Measurements from ENCODE around the gene R3HDM1.
"Not testable (repeated sequence)": the region's sequence is repeated elsewhere in the genome, so short reads cannot be mapped to it uniquely, and the experiment has no call there.

R3HDM1 gene

GRCh38 chr2:135573620-135574019, 42.3 kb downstream of the R3HDM1 start:
- DNase-seq: no peak

DNA sequence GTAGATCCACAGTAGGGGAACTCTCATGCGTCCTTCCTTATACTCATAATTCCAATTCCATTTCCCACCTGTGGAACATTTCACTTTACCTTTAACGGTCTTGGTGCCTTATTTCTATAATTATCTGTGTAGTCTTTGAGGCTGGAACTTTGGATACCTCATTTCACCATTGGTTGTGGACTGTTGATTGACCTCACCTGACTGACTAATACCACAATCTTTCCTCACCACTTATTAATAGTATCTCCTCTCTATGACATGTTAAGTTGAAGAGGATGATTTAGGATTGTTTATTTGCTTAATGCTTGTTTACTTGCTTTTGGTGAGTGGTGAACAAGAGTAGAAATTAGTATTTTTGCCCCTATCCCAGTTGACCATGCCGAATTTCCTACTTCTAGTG, 50.0 kb downstream of the R3HDM1 start:
- no peak for DNase-seq

DNA sequence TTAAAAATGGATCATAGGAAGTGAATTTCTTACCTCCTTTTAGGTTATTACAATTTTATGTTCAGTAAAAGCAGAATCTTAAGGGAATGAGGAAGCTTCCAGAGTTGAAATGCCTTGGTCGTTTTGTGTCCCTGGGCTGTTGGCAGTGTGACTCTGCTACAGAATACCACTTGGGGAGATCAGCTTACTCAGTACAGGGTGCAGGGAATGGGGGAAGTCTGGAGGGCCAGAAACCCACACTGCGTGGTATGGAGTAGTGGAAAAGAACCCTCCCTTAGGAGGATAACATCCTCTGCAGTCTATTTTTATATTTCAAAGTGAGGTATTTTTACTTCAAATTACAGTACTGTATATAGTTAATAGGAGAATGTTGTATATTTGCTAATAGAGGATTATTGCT, 51.1 kb downstream of the R3HDM1 start:
- DNase-seq: no peak

GRCh38 chr2:135585586-135585985, 54.3 kb downstream of the R3HDM1 start:
- no peak for DNase-seq

DNA sequence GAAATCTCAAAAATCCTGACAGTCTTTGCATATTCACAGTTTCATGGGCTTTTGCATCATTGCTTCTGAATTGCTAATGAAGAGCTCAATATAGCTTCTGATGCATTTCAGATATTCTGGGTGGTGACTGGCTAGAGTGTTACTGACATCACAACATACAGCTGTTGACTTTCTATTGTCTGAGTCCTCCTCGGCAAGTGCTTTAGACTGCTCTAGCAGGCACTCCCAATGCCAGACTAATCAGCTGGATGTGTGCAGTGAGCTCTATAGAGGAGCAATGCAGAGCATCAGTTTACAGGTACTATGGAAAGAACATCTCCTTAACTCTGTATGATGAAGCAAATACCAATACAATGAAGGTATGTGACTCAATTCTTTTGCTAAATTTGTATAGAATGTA, 54.9 kb downstream of the R3HDM1 start:
- no peak for DNase-seq

DNA sequence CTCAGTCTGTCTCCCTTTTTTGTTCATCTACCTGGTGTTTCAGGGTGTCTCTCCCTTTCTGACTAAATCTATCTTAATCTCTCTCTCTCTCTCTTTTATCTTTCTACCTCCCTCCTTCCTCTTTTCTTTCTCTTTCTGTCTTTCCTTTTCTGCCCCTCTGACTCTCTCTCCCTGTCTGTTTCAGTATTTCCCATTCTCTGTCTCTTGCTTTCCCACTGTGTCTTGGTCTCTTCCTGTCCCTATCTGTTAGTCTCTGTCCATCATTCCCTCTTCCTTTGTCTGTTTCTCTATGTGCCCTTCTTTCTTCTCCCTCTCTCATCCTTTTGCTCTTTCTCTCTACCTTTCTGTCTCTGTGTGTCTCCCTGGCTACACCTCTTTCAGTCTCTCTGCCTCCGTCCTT, 56.7 kb downstream of the R3HDM1 start:
- DNase-seq: no peak

DNA sequence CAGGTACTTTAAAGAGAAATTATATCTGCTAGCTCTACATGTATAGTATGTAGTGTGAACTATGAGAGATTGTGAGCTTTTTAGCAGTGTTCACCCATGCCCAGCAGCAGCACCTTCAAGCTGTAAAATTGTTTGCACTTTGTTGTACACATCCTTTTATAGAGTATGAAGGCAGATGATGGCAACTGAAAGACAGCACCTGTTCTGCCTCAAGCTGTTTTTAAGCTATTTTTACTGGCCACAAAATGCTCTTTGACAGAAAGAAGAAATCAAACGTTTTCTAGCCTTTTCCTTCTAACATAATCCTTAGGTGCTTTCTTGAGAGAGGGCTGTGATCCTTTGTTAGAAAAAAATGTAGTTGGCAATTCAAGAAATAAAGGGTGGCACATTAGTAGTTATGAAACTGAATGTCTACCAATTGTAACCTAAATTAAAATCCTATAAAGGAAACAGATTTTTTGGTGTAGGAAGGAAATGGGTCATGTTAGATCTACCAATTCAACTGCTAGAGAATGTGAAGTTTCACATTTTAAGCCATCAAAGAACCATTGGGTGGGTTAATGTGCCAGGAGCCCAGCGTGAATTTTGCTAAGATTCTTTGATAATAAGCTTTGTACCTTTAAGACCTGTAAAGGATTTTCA, 59.5 kb downstream of the R3HDM1 start:
- DNase-seq: no peak

- DNase-seq: no peak
These were observed 69.6 kb downstream of the R3HDM1 start for GRCh38 chr2:135600915-135601314.

- no peak for DNase-seq
These were observed 72.3 kb downstream of the R3HDM1 start for GRCh38 chr2:135603543-135603942.

DNA sequence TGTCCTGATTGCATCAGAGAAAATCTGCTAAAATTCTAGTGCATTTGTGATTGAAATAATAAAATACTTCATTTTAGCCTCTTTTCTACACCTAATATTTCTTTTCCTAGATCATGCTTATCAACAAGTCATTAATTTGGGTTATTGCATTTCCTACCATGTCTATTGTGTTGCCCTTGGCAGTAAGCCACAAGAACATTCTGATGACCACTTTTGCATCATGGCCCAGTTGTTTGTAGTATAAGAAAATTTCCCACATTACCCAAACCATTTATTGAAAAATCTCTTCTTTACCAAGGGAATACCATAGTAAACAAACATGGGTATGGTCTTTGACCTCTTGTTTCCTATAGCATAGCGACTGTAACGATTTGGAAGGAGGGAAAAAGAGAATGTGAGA, 76.3 kb downstream of the R3HDM1 start:
- no peak for DNase-seq

DNA sequence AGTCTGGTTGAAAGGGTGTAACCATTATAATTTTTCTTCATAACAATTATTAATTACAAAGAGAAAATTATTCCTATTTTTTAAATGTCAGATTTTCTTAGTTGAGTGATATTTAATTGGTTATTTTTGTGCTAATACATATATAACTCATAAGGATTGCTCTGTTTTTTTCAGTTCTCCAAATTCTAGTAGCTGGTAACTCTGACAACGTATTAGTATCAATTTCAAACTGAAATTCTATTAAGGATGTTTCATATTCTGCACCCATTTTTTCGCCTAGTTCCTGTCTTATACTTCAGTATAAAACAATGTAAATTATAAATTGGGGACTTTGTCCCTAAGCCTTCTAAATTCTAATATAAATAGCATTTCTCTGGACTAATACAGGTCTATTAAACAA, 81.0 kb downstream of the R3HDM1 start:
- no peak for DNase-seq

DNA sequence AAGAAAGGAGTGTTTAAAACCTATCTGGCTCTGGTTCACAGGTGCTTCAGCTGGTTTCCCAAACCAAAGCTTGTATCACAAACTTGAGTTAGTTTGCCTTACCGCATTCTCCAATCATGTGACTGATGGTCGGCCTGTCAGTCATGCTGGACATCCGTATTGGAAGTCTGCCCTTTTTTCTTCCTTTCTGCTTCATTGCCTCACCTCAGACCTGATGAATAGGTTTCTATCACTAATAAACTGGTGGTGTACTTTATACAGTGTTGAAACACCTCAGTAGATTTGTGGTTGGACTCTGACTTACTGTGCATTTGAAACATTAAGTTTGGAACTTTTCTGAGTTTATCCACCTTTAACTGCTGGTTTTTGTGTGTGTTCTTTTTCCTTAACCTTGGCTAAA, 84.1 kb downstream of the R3HDM1 start:
- DNase-seq: no peak

DNA sequence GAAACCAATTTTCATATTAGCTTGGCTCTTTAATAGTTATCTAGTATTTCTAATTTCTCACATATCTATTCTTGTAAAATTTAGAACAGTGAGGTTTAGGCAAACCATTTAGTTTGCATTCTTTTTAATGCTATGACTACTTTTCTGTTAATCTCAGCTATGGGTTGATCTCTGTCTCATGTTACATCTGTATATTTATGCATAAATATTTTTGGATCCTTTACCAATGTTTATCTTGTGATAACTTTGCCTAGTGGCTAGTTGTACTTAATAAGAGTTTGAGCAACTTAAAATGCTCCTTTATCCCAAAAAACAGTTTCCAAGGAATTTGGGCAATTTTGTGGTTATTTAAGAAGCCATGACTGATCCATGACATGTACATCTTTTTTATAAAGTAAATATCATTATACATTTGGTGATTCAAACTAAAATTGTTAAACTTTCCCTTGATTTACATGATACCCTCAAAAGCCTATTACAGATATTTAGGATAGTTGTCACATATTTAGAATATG, 86.3 kb downstream of the R3HDM1 start:
- DNase-seq: no peak

DNA sequence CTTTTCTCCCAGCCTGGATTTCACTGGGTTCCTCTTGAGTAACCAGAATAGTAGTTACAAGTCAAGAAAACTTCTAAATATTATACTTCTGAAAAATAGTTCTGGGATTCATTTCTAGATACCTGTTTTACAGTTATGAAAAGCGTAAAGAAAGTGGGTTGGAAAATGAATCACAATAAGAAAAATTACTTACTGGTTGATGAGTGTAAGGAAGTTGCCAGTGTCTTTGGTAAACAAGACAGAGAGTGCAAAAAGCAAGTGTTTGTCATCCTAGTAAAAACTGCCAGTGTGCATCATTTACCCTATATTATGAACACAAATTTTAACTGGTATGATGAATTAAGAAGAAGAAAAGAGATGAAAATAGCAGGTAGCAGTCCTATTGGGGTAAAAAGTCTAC, 88.9 kb downstream of the R3HDM1 start:
- no peak for DNase-seq

- no peak for DNase-seq
These were observed 98.2 kb downstream of the R3HDM1 start for GRCh38 chr2:135629520-135629919.

- not testable (repeated sequence) for DNase-seq
These were observed 98.8 kb downstream of the R3HDM1 start for GRCh38 chr2:135630034-135630433.

DNA sequence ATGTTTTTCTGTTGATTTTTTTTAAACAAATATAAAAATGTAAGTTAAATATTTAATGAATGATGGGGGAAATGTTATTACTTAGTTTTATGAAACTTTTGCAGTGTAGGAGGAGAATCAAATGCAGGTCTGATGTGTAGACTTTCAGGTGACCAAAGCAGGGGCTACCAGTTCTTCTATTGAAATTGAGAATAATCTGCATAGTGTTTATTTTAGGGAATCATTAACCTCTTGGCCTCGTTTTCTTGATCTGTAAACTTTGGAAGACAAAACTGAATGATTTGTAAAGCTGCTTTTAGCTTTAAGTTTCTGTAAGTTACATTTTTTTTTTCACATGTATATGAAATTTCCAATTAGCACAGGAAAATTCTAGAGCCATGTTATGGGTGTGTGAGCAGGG, 99.2 kb downstream of the R3HDM1 start:
- no peak for DNase-seq

DNA sequence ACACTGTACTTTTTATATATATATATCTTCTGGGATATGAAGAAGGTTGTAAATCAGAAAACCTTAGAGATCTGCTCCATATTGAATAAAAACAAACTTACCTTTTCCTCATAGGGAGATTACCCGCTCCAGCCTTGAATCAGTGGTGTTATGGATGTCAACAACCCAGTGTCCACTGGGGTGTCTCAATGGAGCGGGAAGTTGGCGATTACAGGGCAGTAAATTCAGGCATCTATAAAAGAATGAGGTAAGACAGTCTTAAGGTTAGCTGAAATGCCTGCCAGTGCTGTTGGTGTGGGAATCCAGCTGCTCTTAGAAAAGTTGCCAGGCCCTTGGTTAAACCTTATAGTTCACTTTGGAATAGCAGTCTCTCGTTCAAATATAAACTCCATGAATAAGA, 102.3 kb downstream of the R3HDM1 start:
- no peak for DNase-seq

- no peak for DNase-seq
These were observed 104.0 kb downstream of the R3HDM1 start for GRCh38 chr2:135635212-135635835.

- no peak for DNase-seq
These were observed 105.7 kb downstream of the R3HDM1 start for GRCh38 chr2:135636982-135637381.

DNA sequence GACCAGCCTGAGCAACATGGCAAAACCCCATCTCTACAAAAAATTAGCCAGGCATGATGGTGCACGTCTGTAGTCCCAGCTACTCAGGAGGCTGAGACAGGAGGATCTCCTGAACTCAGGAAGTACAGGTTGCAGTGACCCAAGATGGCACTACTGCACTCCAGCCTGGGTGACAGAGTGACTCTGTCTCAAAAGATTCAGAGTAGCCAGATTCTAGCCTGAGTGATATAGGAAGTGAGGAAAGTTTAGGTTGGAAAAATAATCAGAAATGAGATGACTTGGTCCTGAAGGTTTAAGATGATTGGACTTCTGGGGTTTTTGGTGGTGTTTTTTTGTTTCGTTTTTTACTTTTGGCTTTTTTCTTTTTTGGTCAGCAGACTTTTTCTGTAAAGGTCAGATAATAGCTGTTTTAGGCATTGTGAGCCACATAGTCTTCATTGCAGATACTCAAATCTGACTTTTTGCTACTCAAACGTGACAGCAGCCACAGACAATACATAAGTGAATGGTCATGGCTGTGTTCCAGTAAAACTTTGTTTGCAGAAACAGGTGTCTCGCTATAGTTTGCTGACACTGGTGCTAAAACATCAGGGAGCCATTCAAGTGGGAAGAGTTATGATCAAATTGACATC, 106.3 kb downstream of the R3HDM1 start:
- no peak for DNase-seq

GRCh38 chr2:135638825-135639224, 107.5 kb downstream of the R3HDM1 start:
- DNase-seq: no peak

DNA sequence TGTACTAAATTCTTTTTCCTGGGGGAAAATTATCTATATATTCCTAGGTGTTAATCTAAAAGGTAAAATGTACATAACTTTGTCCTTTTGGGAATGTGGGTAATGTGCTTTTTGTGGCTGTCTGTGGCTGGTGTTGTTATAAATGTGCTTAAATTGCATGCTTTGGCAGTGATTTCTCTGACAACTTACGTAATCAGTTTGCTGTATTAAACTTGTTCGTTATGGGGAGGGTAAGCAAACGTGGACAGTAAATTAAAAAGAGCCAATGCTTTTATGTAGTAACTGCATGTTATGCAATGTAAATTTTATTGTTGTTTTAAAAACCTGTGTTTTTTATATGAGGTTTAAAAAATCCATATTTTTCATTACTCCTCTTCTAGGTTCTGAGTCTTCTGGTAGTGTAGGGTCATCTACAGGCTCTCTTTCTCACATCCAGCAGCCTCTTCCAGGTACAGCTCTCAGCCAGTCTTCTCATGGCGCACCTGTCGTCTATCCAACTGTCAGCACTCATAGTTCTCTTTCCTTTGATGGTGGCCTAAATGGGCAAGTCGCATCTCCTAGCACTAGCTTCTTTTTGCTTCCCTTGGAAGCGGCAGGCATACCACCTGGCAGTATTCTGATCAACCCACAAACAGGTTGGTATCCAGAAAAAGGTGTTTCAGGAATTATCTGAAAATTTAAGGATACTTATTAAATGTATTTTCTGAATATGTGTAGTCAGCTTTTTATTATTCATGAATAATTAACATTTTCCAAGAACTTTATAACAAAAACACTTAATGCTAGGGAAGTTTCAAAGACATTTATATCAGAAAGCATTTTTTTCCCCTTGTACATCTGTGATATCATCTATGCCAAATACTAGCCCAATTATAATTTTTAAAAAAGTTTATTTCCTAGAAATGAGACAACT, 110.1 kb downstream of the R3HDM1 start:
- DNase-seq: no peak

Measured in NCI-H1417 treated with DMSO at 0.1 percent for 48 hours (cell line).